NCI-H526 (cell line): Measurements from ENCODE around the gene ERICH6.

Source experiments
- DNase-seq, 2 experiments: peaks; one replicate each; lab custom pipeline; 2025; lab: John Stamatoyannopoulos, UW

The ERICH6 gene

GRCh38 chr3:150613034-150613433 lies 90.7 kb downstream of the ERICH6 start:
- no peak for DNase-seq

- no peak for DNase-seq
Observed at GRCh38 chr3:150612494-150612893, 91.2 kb downstream of the ERICH6 start.

GRCh38 chr3:150611666-150612065 lies 92.1 kb downstream of the ERICH6 start:
- DNase-seq: no peak

- no peak for DNase-seq
Observed at GRCh38 chr3:150610785-150611184, 92.9 kb downstream of the ERICH6 start.

- no peak for DNase-seq
Observed at GRCh38 chr3:150609988-150610387, 93.7 kb downstream of the ERICH6 start.
